Fibroblast of upper back skin (primary cell): ENCODE measurements around the gene ADAT3.
A peak's percentile ranks its signal among the peaks of the same experiment; 100 is the strongest.

Source experiments
- DNase-seq: peaks from one replicate; pipeline ENCODE4 v3.0.0-alpha.2; 2013

Gene ADAT3

DNA sequence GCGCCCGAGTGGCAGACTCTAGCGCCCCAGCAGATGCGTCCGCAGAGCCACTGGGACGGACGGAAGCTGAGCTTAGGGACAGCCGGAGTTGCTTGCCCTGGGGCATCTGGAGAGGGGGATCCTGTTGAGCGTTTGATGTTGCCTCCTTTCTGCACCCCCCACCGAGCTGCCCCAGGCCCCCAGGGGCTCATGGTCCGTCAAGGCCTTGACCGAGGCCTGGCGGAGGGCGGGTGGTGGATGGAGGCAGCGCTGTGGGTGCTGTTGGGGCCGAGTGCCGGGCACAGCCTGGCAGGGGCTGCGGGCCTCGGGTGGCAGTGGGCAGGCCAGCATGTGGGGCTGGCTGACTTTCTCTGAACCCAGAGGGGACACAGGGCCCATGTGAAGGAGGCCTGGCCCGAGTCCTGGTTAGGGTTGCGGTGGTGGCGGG is 38.5 kb downstream of the ADAT3 start:
- no peak for DNase-seq

DNA sequence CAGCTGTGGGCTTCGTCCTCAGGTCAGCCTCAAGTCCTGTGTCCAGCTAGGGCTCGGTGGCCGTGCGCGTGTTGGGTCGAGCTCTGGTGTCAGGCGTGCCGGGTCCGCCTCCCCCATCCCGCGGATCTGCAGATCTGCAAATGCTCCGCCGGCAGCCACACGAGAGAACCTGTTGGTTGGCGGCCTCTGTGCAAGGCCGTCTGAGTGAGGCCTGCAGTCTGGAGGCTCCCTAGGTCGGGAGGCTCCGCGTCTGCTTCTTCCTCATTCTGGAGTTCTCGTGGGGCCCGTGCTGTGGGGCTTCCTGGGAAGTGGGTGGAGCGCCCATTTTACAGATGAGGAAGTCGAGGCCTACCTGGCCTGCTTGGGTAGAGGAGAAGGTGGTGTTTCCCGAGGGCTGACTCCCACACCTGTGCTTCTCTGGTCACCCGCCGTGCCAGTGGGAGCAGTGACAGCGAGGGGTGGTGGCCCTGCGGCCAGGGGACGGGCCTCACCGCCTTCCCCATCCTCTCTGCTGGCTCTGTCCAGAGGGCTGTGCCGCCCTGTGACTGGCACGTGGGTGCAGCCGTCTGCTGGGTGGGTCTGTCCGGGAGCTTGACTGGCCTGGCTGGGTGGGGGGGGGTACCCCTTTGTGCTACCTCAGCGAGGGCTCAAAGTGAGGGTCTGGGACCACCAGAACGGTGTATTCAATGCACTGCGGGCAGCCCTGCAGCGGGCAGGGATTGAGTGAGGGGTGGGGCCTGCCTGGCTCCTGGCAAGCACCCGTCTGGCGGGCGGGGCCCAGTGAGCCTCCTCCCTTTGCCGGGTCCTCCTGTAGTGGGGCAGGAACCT is 39.1 kb downstream of the ADAT3 start:
- DNase-seq, result no peak

DNA sequence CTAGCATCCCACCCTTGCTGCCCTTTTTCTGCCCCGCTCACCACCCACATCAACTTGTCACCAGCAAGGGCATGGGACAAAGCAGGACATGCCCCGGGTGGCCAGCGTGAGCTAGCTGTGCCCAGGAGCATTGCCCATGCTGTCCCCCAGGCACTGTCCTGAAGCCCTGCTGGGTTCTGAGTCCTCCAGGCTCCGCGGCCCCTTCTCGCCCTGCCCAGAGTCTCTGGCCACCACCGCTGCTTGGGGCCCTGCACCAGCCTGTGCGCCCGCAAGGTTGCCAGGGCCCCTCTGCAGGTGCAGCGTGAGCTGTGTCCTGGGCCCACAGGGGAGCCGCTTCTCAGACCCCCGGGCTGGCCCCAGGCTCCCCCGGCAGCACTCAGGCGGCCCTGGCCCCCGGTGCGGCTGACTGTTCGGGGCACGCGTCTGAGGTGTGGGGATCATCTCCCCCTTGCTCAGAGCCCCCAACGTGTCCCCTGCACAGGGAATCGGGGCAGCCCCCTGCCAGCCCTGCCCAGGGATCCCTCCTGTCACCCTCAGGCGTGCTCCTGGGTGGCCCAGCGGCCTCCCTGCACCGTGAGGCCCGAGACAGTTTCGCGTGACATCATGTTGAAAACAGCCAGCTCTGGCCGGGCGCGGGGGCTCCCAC is 39.8 kb downstream of the ADAT3 start:
- no peak for DNase-seq

DNA sequence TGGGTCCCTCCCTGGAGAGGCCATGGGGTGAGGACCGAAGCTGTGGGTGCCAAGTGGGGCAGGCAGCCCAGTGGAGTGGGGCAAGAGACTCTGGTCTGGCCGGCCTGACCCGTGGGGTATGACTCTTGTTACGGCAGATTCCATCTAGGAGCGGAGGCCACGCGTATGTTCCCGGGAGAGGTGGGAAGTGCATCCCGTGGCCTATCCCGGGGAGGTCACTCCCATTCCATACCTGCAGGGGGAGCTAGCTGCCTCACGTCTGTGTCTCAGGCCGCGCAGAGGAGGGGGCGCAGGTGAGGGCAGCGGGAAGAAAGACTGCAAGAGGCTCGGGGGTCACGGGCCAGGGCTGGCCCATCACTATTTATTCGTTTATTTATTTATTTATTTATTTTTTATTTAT is 40.7 kb downstream of the ADAT3 start:
- DNase-seq, result peak; percentile 32

DNA sequence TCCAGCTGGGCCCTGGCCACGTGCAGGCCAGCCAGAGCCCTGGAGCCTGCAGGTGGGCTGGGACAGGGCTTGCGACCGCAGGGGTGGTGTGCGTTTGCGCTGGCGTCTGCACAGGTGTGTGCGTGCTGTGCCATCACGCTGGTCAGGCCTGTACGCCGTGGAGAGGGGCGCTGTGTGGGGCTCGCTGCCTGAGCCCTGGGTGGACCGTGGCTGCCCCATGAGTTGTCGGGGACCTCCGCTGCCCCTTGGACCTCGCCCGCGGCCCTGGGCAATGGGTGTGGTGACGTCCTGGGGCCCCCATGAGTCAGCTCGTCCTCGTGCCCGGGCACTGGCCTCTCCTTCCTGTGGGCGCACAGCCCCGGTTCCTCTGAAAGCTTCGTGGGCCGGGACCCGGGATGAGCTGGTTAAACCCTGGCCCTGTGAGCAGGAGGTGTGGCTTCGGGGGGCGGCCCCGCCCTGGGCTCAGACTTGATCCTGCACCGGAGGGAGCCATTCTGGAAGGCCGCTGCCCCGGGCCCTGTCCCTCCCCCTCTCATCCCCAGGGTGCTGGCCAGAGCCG is 42.5 kb downstream of the ADAT3 start:
- DNase-seq, result no peak

DNA sequence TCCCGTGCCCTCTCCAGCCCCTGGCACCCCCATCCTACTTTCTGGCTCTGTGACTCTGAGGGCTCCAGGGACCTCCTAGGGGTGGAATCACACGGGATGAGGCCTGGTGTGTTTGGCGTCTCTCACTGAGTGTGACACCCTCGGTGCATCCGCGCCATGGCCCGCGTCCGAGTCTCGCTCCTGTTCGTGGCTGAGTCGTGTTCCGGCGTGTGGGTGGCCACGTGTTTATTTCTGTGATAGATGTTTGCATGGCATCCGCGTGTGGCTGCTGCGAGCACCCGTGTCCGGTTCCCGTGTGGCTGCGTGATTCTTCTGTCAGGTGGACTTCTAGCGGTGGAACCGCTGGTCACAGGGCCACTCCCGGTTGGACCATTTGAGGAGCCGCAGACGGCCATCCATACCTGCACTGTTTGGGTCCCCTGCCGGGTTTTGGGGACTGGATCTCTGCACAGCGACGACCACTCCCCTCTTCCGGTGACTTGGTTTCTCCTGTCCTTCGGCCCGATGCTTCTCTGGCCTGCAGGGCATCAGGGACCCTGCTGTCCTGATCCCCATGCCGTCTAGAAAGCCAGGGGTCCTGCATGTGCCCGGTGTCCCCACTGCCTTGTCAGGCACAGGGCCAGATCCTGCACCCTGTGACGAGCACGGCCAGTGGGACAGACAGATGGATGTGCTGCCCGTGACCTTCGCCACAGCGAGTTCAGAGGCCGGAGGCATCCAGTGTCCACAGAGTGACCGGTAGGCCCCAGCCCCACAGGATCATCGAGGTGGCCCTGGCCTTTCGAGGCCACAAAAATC is 44.3 kb downstream of the ADAT3 start:
- DNase-seq, result no peak

DNA sequence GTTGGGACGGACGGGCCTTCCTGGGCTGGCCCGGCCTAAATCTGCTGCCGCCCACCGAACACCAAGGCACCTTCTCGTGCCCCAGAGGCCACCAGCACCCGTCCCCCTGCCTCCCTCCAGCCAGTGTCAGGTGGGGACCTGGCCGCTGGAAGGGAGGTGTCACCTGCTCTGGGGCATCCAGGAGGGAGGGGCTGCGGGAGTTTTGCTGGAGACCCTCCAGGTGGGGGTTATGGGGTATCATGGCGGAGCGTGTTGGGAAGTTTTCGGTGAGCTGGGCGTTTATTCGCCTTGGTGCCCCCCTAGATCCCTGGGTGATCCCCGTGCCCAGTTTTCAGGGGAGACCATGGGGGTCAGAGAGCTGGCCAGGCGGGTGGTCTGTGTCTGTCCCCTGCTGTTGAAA is 45.4 kb downstream of the ADAT3 start:
- no peak for DNase-seq

DNA sequence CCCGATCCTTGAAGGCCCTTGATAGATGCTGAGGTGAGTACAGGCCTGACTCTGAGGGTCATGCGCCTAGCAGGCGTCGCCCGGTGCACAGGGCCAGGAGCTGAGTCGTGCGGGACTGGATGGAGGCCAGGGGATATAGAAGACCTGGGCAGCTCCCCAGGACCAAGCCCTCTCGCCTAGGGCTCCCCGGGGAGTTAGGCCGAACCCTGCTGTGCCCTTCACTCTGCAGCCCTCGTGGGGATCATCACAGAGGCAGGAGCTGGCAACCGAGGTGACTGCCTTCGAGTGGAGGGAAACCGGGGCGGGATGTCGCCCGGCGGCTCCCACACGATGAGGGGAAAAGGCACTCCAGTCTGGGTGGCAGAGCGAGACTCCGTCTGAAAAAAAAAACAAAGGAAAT is 47.4 kb downstream of the ADAT3 start:
- DNase-seq, result no peak

DNA sequence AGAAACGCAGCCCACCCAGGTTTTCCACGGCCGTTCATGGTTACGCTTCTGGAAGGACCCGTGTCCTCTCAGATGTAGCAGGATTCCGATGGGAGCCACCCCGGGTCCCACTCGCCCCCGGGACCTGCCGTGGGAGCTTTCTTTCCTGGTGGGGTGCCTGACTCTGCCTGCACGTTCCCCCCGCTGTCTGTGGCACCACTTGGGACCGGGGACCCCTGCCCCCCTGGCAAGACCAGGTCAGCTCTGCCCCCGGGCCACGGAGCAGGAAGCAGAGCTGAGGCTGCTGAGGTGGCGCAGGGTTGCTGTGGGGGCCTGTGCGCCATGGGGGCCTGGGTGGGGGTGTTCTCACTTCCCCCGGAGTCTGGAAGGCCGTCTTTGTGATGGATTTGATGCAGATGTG is 47.8 kb downstream of the ADAT3 start:
- DNase-seq, result no peak

DNA sequence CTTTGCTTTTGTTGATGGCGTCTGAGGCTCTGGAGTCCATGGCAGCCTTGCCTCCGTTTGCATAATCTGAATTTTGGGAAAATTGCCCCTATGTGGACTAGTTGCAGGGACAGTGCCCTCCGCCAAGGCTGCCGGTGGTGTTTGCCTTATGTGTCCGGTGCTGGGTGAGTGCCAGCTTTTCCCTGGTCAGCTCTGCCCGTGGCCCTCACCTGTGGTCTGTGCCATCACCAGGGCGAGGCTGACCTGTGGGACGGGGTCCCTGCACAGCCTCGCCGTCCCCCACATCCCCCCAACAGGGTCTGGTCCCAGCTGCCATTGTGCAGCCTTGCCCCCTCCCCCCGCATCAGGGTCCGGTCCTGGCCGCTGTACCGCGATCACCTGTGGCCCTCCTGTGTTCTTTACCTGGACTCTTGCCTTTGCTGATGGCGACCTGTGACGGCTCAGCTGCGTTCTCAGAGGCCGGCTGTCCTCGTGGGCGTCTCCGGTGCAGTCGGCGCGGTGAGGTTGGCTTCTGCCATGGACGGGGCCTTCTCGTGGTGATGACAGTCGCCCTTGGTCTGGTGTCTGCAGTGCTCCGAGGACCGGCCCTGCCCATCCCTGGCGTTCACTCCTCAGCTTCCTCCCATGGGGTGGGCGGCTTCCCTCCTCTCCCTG is 48.4 kb downstream of the ADAT3 start:
- DNase-seq, result no peak

DNA sequence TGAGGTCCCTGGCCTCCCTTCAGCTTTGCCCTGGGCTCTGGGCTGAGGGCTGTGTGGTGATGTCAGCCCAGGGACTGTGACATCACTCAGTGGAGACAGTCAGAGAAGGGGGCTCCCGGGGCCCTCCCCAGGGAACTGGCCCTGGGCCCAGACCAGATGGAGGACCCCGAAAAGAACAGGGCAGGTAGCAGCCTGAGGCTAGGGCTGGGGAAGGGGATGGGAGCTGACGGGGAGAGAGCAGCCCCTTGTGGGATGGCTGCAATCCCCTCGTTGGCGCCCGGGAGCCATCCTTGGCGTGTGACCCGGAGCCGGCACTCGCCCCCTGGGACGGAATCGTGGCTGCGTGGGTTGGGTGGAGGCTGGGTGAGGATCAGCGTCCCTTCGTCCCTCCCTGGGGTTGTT is 49.3 kb downstream of the ADAT3 start:
- no peak for DNase-seq

DNA sequence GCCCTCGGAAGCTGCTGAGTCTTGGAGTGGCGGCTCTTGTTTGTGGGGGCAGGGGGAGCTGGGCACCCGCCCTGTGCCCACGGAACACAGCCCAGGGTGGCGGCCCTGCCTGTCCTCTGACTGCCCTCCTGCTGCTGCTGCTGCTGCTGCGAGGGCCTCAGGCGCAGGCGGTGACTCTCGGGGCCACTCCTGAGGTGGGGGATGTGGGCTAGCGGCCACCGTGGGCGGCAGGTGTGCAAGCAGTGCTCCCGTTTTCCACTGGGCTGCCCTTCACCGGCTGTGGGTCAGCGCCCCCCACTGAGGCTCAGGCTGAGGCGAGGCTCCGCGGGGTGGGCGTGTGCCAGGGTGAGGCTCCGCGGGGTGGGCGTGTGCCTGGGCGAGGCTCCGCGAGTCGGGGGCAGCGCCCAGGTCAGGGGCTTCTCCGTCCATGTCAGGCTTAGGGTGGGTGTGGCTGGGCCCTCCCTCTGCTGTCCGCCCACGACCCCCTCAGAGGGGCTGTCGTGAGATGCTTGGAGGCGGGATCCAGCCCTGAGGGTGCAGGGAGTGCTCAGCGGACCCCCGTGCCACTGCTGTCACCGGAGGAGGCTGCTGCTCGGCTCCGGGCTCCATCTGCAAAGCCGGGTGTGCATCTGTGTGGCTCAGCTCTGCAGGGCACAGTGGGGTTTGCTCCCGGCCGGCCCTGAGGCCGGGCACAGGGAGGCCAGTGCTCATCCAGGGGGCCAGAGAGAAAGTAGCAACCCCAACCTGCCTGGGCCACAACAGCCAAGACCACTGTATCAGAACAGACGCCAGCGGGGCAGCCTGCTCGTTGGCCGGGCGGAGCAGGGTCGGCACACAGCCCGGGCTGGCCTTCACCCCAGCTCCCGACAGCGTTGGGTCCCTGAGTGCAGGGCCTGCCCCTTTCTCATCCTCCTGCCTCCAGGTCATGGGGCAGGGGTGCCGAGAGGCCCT is 50.2 kb downstream of the ADAT3 start:
- DNase-seq, result no peak

DNA sequence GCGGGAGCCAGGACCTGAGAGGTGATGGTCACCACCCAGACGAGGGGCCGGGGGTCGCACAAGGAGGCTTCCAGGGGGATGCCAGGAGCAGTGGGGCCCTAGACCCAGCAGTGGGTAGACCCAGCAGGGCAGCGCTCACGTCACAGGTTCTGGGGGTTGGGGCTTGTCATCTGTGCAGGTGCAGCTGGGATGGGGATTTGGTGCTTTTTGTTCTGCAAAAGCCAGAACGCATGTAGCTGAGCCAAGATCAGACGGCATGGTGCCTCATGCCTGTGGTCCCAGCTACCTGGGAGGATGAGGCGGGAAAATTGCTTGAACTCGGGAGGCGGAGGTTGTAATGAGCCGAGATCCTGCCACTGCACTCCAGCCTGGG is 50.9 kb downstream of the ADAT3 start:
- DNase-seq, result no peak

DNA sequence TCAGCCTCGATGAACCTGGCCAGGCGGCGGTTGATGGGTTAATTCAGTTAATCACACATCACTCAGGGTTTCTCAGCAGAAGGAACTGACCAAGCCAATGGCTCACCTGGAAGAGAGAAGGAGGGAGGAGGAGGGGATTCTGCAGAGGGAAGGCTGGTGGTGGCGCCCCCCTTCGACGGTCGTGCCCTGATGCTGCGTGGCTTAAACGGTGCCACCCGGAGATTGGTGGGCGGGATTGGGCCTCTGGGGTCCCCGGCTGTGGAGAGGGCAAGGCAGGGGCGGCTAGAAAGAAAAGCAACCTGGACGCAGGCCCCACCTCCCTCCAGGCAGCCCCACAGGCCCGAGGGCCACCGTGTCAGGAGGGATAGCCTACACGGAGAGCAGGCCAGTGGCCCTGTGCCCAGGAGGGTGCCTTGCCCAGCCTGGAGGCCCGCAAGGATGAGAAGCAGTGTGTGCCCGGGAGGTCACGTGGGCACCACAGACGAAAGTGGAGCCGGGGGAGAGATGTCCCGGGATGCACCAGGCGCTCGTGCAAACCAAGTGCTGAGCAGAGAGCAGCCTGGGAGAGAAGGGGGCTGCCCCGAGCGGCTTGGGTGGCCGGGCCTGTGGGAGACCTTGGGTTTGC is 51.8 kb downstream of the ADAT3 start:
- no peak for DNase-seq

DNA sequence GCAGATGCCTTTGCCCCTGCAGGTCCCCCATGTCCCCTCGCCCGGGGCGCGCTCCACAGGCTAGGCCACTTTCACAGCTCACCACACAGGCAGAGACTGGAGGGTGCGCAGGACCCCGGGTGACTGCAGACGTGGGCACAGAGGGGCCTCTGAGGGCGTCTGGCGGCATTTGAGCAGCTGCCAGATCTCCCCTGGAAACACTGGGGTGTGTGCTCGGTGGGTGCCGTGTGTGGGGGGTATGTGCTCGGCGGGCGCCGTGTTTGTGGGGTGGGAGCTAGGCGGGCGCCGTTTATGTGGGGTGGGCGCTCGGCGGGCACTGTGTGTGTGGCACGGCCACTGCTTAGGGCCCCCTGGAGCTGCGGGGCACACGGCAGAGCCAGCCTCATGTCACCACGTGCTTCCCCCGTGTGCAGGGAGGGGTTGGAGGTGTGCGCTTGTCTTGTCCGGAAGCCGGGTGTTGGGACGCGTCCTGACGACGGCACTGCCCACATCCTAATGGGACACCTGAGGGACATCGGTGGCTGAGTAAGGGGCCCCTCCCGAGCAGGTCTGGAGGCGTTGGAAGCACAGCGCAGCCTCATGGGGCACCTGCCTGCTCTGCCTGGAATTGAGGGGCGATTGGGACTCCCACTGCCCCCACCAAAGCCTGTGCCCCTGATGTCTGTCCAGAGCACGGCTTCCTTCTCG is 52.5 kb downstream of the ADAT3 start:
- no peak for DNase-seq

DNA sequence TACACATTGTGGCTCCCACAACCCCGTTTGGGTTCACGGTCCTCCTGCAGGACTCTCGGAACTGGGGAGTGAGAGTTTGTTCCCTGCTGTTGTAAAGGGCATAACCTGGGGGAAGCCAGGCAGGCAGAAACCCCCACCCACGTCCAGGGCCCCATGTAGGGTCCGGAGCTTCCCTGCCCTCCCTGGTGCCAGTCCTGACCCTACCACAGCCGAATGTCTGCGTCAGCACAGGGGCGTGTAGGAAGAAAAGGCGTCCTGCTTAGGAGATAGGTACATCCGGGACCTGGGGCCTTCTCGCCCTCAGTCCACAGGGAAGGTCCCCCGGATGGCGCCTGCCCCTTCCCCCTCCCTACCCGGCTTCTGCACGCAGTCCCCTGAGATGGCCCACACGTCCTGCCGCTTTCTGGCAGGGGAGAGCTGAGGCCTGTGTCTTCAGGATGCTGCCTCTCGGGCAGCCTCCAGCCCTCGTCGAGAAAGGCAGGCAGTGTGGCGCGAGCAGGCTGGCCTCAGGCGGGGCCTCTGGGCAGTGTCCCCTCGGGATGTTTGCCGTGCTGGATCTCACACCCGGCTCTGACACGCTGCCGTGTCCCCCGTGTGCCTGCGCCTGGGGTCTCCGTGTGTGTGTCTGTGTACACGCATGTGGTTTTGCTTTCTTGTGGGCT is 54.9 kb downstream of the ADAT3 start:
- DNase-seq, result no peak

DNA sequence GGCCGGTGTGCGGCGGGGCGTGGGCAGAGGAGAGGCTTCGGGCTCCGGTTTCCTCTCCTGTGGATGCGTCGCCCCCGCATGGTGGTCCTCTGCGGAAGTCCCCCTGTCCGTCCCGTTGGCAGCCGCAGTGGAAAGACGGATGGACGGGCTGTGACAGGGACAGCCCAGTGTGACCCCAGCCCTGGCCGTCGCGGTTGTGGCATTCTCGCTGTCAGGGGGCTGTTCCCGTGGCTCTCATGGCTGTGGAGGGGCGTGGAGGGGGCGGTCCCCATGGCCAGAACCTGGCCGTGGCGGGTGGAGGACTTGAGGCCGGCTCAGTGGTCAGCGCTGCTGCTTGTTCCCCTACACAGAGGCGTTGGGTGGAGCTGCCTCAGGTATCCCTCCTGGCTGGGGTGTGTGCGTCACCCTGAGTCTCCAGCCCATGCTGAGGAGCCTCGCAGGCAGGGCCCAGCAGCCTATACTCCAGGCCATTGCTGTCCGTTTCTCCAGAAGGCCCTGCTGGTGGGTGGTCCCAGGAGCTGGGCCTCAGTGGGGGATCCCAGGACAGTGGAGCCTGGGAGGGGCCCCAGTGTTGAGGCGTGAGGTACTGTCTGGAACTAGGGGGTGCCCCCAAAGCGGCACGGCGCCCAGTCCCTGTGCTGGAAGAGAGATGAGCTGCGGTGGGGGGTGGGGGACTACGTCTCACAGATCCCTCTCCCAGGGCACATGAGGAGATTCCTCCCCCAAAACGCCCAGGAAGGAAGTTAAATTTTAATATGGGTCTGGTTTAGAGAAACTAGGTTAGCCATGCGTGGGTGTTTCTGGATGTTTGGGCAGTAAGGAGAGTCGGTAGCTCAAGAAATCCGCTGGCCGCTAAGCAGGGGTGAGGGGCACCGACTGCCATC is 56.0 kb downstream of the ADAT3 start:
- no peak for DNase-seq

DNA sequence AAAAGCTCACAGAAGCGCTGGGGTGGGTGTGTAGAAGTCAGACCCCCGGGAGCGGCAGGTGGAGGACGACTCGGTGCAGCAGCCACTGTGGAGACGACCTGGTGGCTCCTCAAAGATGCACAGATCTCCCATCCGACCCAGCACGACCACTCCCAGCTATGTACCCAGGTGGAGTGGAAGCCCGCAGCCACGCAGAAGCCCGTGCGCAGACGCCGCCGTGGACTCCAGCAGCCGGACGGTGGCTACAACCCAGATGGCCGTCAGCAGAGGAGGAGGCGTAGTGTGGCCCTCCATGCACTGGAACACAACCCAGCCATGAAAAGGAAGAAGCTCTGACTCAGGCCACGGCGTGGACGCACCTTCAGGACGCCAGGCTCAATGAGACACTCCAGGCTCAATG is 57.5 kb downstream of the ADAT3 start:
- DNase-seq, result no peak
